ENCODE data around the gene COQ5.

COQ5 gene, protein sequence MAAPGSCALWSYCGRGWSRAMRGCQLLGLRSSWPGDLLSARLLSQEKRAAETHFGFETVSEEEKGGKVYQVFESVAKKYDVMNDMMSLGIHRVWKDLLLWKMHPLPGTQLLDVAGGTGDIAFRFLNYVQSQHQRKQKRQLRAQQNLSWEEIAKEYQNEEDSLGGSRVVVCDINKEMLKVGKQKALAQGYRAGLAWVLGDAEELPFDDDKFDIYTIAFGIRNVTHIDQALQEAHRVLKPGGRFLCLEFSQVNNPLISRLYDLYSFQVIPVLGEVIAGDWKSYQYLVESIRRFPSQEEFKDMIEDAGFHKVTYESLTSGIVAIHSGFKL

DNA sequence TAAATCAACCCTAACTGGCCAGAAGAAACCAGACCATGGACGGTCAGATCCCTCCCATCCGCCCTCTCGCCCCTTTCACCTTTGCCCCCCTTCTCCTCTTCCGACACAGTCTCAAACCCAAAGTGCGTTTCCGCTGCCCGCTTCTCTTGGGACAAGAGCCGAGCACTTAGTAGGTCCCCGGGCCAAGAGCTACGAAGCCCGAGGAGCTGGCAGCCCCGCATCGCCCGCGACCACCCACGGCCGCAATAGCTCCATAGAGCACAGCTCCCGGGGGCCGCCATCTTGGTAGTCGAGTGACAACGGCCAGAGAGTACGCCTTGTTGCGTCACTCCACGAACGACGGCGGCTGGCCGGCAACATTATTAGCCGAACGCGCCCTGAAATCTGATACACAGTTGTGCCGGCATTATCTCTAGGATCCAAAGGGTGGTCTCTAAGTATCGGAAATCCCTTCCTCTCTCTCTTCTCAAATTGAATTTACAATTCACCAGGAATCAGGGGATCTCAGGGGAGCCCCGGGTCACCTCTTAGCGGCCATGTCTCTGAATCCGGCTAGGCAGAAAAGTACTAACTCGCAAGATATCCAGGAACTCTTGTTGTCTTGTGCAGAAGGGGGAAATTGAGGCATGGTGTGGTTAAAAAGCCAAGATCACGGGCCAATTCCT is at the start of gene COQ5:
COQ5 (minus strand) TSS at position 298 of the 665 bp plus-strand sequence; CDS start at position 281, 17 bp downstream.
- Histone ChIP-seq H3K9ac (ENCODE audit: low read length in 2 of 2) (peak within 1 kb of the TSS; percentile 88 to 92), H3K4me1 (ENCODE audit: control insufficient read depth, insufficient read depth, low read length) (peaks cover 3% of the 10 kb centered on the region), H3K27me3 (ENCODE audit: control insufficient read depth in 1 of 2, insufficient read depth in 2 of 2, low read length in 2 of 2) (no peaks in the 10 kb centered on the region), H3K9me3 (ENCODE audit: control insufficient read depth in 2 of 2, low read length in 2 of 2) (no peaks in the 10 kb centered on the region), H3K4me3 (ENCODE audit: low read length in 2 of 2) (peak within 1 kb of the TSS; percentile 90 to 97), H3K36me3 (ENCODE audit: control insufficient read depth in 2 of 2, insufficient read depth in 2 of 2, low read length in 2 of 2) (no peaks in the 10 kb centered on the region), H3K27ac (ENCODE audit: low read length) (peak within 1 kb of the TSS; percentile 93)

DNA sequence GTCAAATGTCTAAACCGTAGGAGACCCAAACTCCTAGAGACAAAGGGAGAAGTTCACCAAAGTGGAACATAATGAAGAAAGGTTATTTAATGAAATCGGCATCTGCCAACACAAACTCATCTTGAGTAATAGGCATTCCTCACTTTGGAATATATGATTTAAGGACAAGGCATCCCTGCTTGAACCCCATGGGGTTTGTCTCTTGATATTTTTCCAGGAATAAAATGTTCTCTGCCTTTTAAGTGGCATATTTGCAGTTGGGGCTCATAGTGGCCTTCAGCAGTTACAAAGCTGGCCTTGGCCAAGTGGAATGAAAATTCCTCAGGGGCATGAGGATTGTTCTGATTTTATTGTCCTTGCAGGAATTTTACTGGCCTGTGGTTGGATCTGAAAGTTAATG is 45.1 kb upstream of the COQ5 start:
- Histone ChIP-seq H3K27ac (ENCODE audit: low read length) (no peak overlapping the region), H3K9ac (ENCODE audit: low read length in 2 of 2) (no peak overlapping the region), H3K27me3 (ENCODE audit: control insufficient read depth in 1 of 2, insufficient read depth in 2 of 2, low read length in 2 of 2) (no peaks in the 10 kb centered on the region), H3K4me1 (ENCODE audit: control insufficient read depth, insufficient read depth, low read length) (no peaks in the 10 kb centered on the region), H3K9me3 (ENCODE audit: control insufficient read depth in 2 of 2, low read length in 2 of 2) (no peaks in the 10 kb centered on the region), H3K36me3 (ENCODE audit: control insufficient read depth in 2 of 2, insufficient read depth in 2 of 2, low read length in 2 of 2) (peaks cover 67 to 69% of the 10 kb centered on the region in 2 donors), H3K4me3 (ENCODE audit: low read length in 2 of 2) (no peak overlapping the region)

DNA sequence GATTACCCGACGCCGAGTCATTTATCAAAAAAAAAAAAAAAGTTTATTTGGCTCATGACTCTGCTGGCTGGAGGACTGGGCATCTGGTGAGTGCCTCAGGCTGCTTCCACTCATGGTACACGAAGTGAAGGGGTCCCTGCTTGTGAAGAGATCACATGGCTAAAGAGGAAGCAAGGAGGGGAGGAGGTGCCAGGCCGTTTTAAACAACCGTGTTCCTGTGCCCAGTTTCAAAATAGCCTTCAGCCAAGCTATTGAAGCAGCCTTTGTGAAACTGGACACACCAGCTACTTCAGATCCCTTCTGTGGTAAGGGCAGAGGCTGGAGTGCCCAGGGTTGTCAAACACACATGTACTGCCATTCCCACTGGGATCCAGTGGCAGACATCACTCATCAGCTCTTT is 44.6 kb upstream of the COQ5 start:
- no peak overlapping the region for H3K27ac ChIP-seq (ENCODE audit: low read length)
- H3K9ac ChIP-seq (ENCODE audit: low read length in 2 of 2) = no peak overlapping the region
- H3K4me3 ChIP-seq (ENCODE audit: low read length in 2 of 2) = no peak overlapping the region
- H3K9me3 ChIP-seq (ENCODE audit: control insufficient read depth in 2 of 2, low read length in 2 of 2) = no peaks in the 10 kb centered on the region
- H3K27me3 ChIP-seq (ENCODE audit: control insufficient read depth in 1 of 2, insufficient read depth in 2 of 2, low read length in 2 of 2) = no peaks in the 10 kb centered on the region
- no peaks in the 10 kb centered on the region for H3K4me1 ChIP-seq (ENCODE audit: control insufficient read depth, insufficient read depth, low read length)
- H3K36me3 ChIP-seq (ENCODE audit: control insufficient read depth in 2 of 2, insufficient read depth in 2 of 2, low read length in 2 of 2) = peaks cover 63 to 65% of the 10 kb centered on the region in 2 donors

DNA sequence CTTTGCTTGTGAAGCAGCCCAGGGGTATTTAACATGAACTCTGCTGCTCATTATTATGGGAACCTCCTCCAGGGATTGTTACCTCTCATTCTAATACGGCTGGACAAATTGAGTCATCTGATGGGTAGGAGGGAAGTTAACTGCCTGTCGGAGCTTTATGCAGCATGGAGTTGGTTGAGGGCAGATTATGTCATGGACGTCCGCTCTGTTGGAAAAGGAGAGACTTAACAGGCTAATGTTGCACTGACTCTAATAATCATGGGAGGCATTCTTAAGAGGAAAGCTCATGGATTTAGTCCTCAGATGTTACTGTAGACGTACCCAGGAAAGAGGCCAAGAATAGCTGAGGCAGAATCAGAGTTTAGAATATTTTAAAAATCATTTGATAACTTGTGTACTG is 42.3 kb upstream of the COQ5 start:
- Histone ChIP-seq H3K27me3 (ENCODE audit: control insufficient read depth in 1 of 2, insufficient read depth in 2 of 2, low read length in 2 of 2) (no peaks in the 10 kb centered on the region), H3K9ac (ENCODE audit: low read length in 2 of 2) (no peak overlapping the region), H3K36me3 (ENCODE audit: control insufficient read depth in 2 of 2, insufficient read depth in 2 of 2, low read length in 2 of 2) (peaks cover 55 to 56% of the 10 kb centered on the region in 2 donors), H3K9me3 (ENCODE audit: control insufficient read depth in 2 of 2, low read length in 2 of 2) (no peaks in the 10 kb centered on the region), H3K4me3 (ENCODE audit: low read length in 2 of 2) (no peak overlapping the region), H3K27ac (ENCODE audit: low read length) (no peak overlapping the region), H3K4me1 (ENCODE audit: control insufficient read depth, insufficient read depth, low read length) (no peaks in the 10 kb centered on the region)

DNA sequence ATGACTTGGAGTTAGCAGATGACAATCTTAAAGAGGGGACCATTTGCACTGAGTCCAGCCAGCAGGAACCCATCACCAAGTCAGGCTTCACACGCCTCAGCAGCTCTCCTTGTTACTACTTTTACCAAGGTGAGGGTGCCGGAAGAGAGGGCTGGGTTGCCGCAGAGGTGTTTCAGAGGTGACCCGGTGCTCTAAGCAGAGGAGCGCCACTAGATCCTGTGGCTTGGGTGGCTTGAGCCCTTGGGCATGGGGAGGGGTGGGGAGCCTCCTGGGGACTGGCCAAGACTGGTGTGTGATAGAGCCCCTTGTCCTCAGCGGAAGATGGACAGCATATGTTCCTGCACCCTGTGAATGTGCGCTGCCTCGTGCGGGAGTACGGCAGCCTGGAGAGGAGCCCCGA is 34.5 kb upstream of the COQ5 start:
- Histone ChIP-seq H3K27ac (ENCODE audit: low read length) (peak overlapping the region; percentile 11), H3K36me3 (ENCODE audit: control insufficient read depth in 2 of 2, insufficient read depth in 2 of 2, low read length in 2 of 2) (peaks cover 57 to 64% of the 10 kb centered on the region in 2 donors)

DNA sequence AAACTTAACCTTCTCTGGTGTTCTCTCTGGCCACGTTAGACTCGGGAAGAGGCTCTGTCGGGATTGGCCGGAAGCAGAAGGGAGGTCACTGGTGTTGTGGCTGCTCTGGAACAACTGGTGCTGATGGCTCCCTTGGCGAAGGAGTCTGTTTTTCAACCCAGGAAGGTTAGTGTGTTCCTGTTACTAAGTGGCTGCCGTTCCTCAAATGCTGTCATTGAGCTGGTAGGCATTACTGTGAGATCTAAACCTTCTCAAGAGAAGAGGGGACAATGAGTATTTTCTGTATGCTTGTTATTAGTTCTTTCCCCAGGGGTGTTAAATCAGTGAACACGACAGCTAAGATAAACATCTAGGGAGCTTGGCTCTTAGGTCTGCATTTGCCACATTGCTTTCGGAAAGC is 33.9 kb upstream of the COQ5 start:
- Histone ChIP-seq H3K4me1 (ENCODE audit: control insufficient read depth, insufficient read depth, low read length) (peaks cover 5% of the 10 kb centered on the region), H3K9ac (ENCODE audit: low read length in 2 of 2) (no peak overlapping the region), H3K4me3 (ENCODE audit: low read length in 2 of 2) (no peak overlapping the region), H3K27me3 (ENCODE audit: control insufficient read depth in 1 of 2, insufficient read depth in 2 of 2, low read length in 2 of 2) (no peaks in the 10 kb centered on the region), H3K36me3 (ENCODE audit: control insufficient read depth in 2 of 2, insufficient read depth in 2 of 2, low read length in 2 of 2) (peaks cover 57 to 63% of the 10 kb centered on the region in 2 donors), H3K27ac (ENCODE audit: low read length) (peak overlapping the region; percentile 11), H3K9me3 (ENCODE audit: control insufficient read depth in 2 of 2, low read length in 2 of 2) (no peaks in the 10 kb centered on the region)

More for the DNA sequence above, 34.5 kb upstream of the COQ5 start:
- Histone ChIP-seq H3K9ac (ENCODE audit: low read length in 2 of 2) (no peak overlapping the region), H3K9me3 (ENCODE audit: control insufficient read depth in 2 of 2, low read length in 2 of 2) (no peaks in the 10 kb centered on the region), H3K4me1 (ENCODE audit: control insufficient read depth, insufficient read depth, low read length) (peaks cover 5% of the 10 kb centered on the region), H3K4me3 (ENCODE audit: low read length in 2 of 2) (no peak overlapping the region), H3K27me3 (ENCODE audit: control insufficient read depth in 1 of 2, insufficient read depth in 2 of 2, low read length in 2 of 2) (no peaks in the 10 kb centered on the region)

DNA sequence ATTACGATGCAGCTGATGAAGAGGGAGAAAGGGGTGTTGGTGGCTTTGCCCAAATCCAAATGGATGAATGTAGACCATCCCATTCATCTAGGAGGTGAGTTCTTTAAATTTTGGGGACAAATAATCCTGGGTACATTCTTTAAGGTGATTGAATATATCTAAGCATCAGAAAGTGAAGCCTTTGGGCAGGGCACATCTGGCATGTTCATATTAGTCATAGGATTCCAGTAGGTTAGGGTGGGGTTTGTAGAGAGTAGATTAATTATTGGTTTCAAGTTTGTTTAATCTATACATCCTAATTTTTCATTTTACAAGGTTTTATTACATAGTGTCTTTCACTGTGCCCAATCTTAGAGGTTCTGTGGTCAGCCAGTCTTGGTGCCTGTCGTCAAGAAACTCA is 28.6 kb upstream of the COQ5 start:
- Histone ChIP-seq H3K9ac (ENCODE audit: low read length in 2 of 2) (no peak overlapping the region), H3K4me3 (ENCODE audit: low read length in 2 of 2) (no peak overlapping the region), H3K36me3 (ENCODE audit: control insufficient read depth in 2 of 2, insufficient read depth in 2 of 2, low read length in 2 of 2) (peaks cover 44 to 45% of the 10 kb centered on the region in 2 donors), H3K27me3 (ENCODE audit: control insufficient read depth in 1 of 2, insufficient read depth in 2 of 2, low read length in 2 of 2) (no peaks in the 10 kb centered on the region), H3K27ac (ENCODE audit: low read length) (no peak overlapping the region), H3K4me1 (ENCODE audit: control insufficient read depth, insufficient read depth, low read length) (no peaks in the 10 kb centered on the region), H3K9me3 (ENCODE audit: control insufficient read depth in 2 of 2, low read length in 2 of 2) (no peaks in the 10 kb centered on the region)

DNA sequence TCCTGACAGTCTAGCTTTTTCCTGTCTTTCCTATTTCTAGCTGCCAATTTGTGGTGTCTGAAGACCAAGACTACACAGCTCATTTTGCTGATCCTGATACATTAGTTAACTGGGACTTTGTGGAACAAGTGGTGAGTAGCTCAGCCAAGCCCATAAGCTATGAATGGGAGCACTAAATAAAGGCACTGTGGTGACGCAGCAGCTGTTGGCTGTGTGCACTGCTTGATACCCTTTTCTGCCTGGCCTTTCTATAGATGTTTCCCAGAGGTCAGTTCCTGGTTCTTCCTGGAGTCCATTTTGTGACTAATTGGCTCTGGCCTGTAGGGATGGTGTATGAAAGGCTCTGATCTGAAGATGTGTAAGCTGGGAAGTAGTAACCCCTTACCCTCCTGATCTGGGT is 25.7 kb upstream of the COQ5 start:
- H3K4me3 ChIP-seq (ENCODE audit: low read length in 2 of 2) = no peak overlapping the region
- H3K9ac ChIP-seq (ENCODE audit: low read length in 2 of 2) = no peak overlapping the region
- H3K4me1 ChIP-seq (ENCODE audit: control insufficient read depth, insufficient read depth, low read length) = peaks cover 3% of the 10 kb centered on the region
- H3K27me3 ChIP-seq (ENCODE audit: control insufficient read depth in 1 of 2, insufficient read depth in 2 of 2, low read length in 2 of 2) = no peaks in the 10 kb centered on the region
- peaks cover 29 to 31% of the 10 kb centered on the region in 2 donors for H3K36me3 ChIP-seq (ENCODE audit: control insufficient read depth in 2 of 2, insufficient read depth in 2 of 2, low read length in 2 of 2)
- H3K9me3 ChIP-seq (ENCODE audit: control insufficient read depth in 2 of 2, low read length in 2 of 2) = no peaks in the 10 kb centered on the region
- no peak overlapping the region for H3K27ac ChIP-seq (ENCODE audit: low read length)

DNA sequence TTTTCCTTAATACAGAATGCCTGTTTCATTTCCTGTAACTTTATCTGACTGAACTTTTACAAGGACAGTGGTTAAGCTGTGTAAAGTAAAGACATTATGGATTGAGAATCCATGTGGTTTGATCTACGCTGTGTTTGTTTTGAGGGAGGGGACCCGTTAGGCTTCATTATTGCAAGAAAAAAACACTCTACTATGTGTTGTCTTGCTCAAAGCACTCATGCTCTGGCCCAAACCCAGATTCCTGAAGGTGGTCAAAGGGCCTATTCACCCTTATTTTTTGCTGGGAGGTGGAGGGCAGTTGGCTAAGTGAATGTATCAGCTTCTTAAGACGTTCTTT is 17.1 kb upstream of the COQ5 start:
- Histone ChIP-seq H3K9me3 (ENCODE audit: control insufficient read depth in 2 of 2, low read length in 2 of 2) (no peaks in the 10 kb centered on the region), H3K4me1 (ENCODE audit: control insufficient read depth, insufficient read depth, low read length) (peaks cover 21% of the 10 kb centered on the region), H3K27me3 (ENCODE audit: control insufficient read depth in 1 of 2, insufficient read depth in 2 of 2, low read length in 2 of 2) (no peaks in the 10 kb centered on the region), H3K27ac (ENCODE audit: low read length) (no peak overlapping the region), H3K4me3 (ENCODE audit: low read length in 2 of 2) (no peak overlapping the region), H3K9ac (ENCODE audit: low read length in 2 of 2) (no peak overlapping the region), H3K36me3 (ENCODE audit: control insufficient read depth in 2 of 2, insufficient read depth in 2 of 2, low read length in 2 of 2) (peaks cover 24 to 28% of the 10 kb centered on the region in 2 donors)

DNA sequence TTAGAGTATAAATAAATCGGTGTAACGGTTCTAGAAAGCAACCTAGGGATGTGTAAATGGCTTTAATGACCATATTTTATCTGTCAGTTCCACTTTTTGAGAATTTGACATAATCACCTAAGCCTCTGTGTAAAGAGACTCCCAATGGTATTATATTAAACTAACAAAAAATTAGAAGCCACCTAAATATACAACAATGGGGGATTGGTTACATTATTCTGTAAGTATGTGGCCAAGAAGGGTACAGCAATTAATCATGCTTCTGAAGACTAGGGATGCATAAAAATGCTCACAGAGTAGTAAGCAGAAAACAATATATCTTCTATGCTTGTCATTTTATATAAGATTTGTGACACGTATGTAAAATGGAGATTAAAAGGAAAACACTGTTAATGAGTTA is 15.7 kb upstream of the COQ5 start:
- Histone ChIP-seq H3K9ac (ENCODE audit: low read length in 2 of 2) (no peak overlapping the region), H3K36me3 (ENCODE audit: control insufficient read depth in 2 of 2, insufficient read depth in 2 of 2, low read length in 2 of 2) (peaks cover 24 to 28% of the 10 kb centered on the region in 2 donors), H3K27ac (ENCODE audit: low read length) (no peak overlapping the region), H3K4me3 (ENCODE audit: low read length in 2 of 2) (no peak overlapping the region), H3K27me3 (ENCODE audit: control insufficient read depth in 1 of 2, insufficient read depth in 2 of 2, low read length in 2 of 2) (no peaks in the 10 kb centered on the region), H3K4me1 (ENCODE audit: control insufficient read depth, insufficient read depth, low read length) (peaks cover 20% of the 10 kb centered on the region), H3K9me3 (ENCODE audit: control insufficient read depth in 2 of 2, low read length in 2 of 2) (no peaks in the 10 kb centered on the region)

DNA sequence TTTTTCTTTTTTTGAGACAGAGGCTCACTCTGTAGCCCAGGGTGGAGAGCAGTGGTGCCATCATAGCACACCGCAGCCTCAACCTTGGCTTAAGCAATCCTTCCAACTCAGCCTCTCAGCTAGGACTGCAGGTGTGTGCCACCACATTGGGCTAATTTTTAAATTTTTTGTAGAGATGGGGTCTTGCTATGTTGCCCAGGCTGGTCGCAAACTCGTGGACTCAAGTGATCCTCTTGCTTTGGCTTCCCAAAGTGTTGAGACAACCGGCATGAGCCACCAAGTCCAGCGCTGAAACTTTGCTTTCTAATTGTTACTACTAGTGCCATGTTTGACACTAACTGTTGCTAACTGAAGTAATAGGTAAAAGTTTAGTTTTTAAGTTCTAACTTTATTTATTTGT is 13.2 kb upstream of the COQ5 start:
- no peak overlapping the region for H3K4me3 ChIP-seq (ENCODE audit: low read length in 2 of 2)
- H3K4me1 ChIP-seq (ENCODE audit: control insufficient read depth, insufficient read depth, low read length) = peaks cover 40% of the 10 kb centered on the region
- no peak overlapping the region for H3K27ac ChIP-seq (ENCODE audit: low read length)
- no peaks in the 10 kb centered on the region for H3K27me3 ChIP-seq (ENCODE audit: control insufficient read depth in 1 of 2, insufficient read depth in 2 of 2, low read length in 2 of 2)
- H3K36me3 ChIP-seq (ENCODE audit: control insufficient read depth in 2 of 2, insufficient read depth in 2 of 2, low read length in 2 of 2) = peaks cover 9 to 10% of the 10 kb centered on the region in 2 donors
- no peaks in the 10 kb centered on the region for H3K9me3 ChIP-seq (ENCODE audit: control insufficient read depth in 2 of 2, low read length in 2 of 2)
- H3K9ac ChIP-seq (ENCODE audit: low read length in 2 of 2) = no peak overlapping the region

All from stomach smooth muscle (tissue), 2 donors.